Breast epithelium (tissue), 3 donors: ENCODE measurements around the gene SKA2.

Experiments
- POLR2AphosphoS5 ChIP-seq, 3 donors: sonication (generic); formaldehyde crosslinking; IDR thresholded peaks; one replicate each; pipeline ENCODE4 v1.6.1; 2017; ENCODE audit warnings: antibody characterized with exemption in 3 of 3
- TF ChIP-seq, protein P1 (sequence below), 3 donors: fragments of 450-650 bp; IDR thresholded peaks; one replicate each; pipeline ENCODE4 v1.5.1; 2016 to 2017; ENCODE audit warnings: antibody characterized with exemption in 3 of 3, mild to moderate bottlenecking in 3 of 3, moderate library complexity in 3 of 3

- TF ChIP-seq, protein P1, sequence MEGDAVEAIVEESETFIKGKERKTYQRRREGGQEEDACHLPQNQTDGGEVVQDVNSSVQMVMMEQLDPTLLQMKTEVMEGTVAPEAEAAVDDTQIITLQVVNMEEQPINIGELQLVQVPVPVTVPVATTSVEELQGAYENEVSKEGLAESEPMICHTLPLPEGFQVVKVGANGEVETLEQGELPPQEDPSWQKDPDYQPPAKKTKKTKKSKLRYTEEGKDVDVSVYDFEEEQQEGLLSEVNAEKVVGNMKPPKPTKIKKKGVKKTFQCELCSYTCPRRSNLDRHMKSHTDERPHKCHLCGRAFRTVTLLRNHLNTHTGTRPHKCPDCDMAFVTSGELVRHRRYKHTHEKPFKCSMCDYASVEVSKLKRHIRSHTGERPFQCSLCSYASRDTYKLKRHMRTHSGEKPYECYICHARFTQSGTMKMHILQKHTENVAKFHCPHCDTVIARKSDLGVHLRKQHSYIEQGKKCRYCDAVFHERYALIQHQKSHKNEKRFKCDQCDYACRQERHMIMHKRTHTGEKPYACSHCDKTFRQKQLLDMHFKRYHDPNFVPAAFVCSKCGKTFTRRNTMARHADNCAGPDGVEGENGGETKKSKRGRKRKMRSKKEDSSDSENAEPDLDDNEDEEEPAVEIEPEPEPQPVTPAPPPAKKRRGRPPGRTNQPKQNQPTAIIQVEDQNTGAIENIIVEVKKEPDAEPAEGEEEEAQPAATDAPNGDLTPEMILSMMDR (IDR thresholded peaks at IDR 0.05): no peak
- TF ChIP-seq POLR2AphosphoS5 (IDR thresholded peaks at IDR 0.05): no peak
Observed at GRCh38 chr17:59097876-59098275, 57.1 kb downstream of the SKA2 start.
